Stimulated activated CD4-positive, alpha-beta T cell treated with anti-CD3 and anti-CD28 coated beads, Interleukin-15, amount 100 ng/mL, for 24 hours (primary cell): ENCODE measurements around the gene TMEM235.
"Not testable (repeated sequence)": the region's sequence is repeated elsewhere in the genome, so short reads cannot be mapped to it uniquely, and the experiment has no call there.

Source experiments
- DNase-seq: peaks from one replicate; pipeline ENCODE4 v3.0.0-alpha.2; 2020

Gene TMEM235

DNA sequence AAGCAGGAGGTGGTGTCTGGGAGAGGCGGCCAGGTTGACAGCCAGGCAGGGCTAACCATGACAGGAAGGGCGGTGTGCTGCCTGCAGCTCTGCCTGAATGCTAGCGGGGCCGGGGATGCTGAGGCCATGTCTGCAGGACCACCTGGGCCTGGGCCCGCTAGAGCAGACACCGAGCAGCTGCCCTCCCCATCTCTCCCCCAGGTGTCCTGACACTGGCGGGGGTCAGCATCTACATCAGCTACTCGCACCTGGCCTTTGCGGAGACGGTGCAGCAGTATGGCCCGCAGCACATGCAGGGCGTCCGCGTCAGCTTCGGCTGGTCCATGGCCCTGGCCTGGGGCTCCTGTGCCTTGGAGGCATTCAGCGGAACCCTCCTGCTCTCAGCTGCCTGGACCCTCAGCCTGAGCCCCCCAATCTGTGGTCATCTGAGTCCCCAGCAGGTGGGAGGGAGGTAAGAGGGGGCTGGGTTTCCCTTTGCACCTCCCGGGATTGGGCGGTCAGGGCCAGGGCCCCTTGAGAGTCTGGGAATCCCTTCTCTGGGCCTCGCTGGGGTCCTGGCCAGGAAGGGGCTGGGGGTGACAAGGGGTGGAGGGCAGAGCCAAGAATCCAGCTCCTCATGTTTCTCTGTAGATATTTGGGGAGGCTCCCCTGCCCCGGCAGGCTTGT, 7.5 kb downstream of the TMEM235 start:
- no peak for DNase-seq

GRCh38 chr17:78239489-78239931, 8.1 kb downstream of the TMEM235 start:
- DNase-seq, result no peak

GRCh38 chr17:78240012-78240655, 8.7 kb downstream of the TMEM235 start:
- DNase-seq, result no peak

- no peak for DNase-seq
Observed at GRCh38 chr17:78240839-78241238, 9.4 kb downstream of the TMEM235 start.

- DNase-seq, result no peak
Observed at GRCh38 chr17:78241277-78242023, 10.0 kb downstream of the TMEM235 start.

- no peak for DNase-seq
Observed at GRCh38 chr17:78242024-78242742, 10.8 kb downstream of the TMEM235 start.

DNA sequence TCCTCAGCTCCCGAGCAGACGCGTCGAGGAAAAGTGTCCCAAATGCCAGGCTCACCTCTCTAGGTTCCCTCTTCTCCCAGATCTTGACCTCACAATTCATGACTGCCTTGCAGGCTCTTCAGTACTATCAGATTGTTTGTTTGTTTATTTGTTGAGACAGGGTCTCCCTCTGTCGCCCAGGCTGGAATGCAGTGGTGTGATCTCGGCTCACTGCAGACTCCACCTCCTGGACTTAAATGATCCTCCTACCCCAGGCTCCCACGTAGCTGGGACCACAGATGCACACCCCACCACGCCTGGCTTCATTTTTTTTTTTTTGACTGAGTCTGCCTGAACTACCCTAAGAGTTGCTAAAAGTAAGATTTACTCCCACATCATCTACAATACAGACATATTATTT, 15.9 kb downstream of the TMEM235 start:
- no peak for DNase-seq

DNA sequence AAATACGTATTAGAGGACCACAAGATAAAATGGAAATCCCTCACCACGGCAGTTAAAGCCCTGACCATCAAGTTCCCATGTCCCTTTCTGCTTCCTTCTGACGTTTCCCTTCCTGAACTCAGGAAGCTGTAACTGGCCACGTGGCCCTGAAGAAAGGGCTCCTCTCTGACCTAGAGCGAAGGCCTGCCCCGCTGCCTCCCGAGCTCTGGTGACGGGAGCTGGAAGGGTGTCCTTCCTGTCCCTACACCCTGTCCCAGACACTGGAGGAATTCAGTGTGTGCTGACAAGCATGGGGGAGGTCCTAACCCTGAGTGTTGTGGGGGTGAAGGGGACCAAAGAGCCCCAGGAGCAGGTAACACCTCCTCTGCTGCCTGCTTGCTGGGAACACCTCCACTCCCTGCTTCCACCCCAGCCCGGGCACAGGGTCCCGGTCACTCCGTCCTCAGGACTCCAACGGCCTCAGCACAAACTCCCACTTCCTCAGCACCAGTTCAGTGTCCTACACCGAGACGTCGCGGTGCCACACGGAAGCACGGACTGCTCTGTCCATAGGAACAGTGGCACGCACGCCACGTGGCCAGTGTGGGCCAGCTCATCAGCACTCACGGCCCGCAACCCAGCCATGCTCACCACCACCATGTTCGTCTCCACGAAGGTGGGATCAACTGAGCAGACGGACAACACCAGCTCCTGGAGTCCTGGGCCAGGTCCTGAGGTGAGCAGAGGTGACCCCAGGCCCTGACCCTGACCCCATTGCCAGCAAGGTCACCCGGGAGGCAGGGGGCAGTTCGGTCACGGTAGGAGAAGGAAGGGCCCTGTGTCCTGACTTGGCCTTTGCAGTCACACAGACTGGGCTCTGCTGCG, 16.9 kb downstream of the TMEM235 start:
- DNase-seq, result no peak

- no peak for DNase-seq
Observed at GRCh38 chr17:78249074-78249817, 17.8 kb downstream of the TMEM235 start.

GRCh38 chr17:78249818-78250806, 18.7 kb downstream of the TMEM235 start:
- no peak for DNase-seq

DNA sequence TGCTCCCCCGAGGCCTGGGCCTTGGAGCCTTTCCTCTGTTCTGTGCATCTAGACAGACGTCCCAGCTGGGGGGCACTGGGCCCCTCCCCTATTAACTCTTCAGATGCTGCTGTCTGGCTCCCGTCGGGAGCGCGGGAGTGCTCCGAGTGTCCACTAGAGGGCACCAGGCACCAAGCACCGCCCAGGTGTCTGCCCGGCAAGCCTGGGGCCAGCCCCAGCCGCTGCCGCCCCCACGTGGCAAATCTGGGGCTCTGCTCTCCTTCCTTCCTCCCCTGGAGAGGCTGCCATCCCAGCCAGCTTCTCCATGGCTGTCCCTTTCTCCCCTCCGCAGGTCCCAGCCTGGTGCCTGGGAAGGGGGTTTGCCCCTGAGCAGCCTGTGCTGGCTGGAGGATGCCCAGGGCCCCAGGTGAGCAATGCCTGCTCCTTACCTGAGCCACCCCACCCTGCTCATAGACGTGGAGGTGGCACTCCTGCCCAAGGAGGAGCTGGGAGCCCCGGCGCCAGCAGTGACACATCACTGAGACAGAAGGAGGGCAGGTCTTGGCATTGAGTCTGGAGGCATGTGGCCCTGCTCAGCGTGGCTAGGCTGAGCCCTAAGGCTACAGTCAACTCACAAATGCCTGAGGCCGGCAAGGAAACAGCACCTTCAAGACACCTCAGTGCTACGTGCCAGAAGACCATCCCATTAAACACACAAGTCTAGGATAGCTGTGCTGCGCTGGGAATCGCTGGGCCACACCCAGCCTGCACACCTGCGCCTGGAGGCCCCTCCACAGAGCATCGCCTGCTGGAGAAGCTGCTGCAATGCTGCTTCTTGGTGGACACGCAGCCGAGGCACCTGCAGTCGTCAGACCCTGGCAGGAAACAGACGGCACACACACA, 19.7 kb downstream of the TMEM235 start:
- DNase-seq, result peak; percentile 93

- DNase-seq, result no peak
Observed at GRCh38 chr17:78251773-78252103, 20.3 kb downstream of the TMEM235 start.

- peak; percentile 33 for DNase-seq
Observed at GRCh38 chr17:78252111-78252634, 20.7 kb downstream of the TMEM235 start.

- no peak for DNase-seq
Observed at GRCh38 chr17:78252701-78253635, 21.5 kb downstream of the TMEM235 start.

GRCh38 chr17:78253636-78253945, 22.2 kb downstream of the TMEM235 start:
- not testable (repeated sequence) for DNase-seq

DNA sequence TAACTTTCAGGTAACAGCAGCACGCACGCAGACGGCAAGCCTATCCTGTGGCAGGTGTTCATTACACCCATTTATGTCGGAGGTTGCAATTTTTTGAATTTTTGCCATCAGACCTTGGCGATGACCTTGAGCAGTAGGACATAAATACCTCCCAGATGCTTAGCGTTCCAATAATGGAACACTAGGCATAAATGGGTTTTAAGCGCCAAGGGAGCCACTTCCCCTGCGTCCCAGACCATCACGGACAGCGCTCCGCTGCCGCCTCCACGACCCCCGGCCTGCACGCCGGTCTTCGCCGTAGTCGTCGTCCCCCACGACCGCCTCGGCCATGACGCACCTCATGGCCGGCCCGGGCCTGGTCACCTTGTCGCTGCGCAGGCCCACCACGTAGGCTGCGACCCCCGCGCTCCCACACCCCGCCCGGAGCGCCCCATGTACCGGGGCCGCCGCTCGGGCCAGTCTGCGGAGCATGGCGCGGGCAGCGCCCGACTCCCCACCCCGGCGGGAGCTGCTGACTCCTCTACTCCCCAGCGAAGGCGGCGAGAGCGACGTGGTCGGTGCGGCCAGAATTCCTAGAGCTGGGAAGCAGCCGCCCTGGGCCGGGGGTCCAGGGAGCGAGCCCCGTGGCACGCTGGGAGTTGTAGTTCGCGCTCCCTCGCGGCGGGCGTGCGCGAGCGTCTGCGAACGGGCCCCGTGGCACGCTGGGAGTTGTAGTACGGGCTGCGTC, 22.7 kb downstream of the TMEM235 start:
- peak; percentile 89 for DNase-seq

- DNase-seq, result no peak
Observed at GRCh38 chr17:78255029-78255656, 23.7 kb downstream of the TMEM235 start.
